ENCODE measurements around the gene ANKFN1. TPM values are rescaled to one million over a fixed set of nuclear protein-coding genes. Genes with fewer than 3 reads are reported as not detected.

ANKFN1 gene
- total RNA-seq, 1 experiment from 2014 or later = not detected

- no peaks in the 10 kb centered on the region for H3K4me1 Mint-ChIP-seq (ENCODE audit: low read depth, unreplicated experiment)
- no peak for DNase-seq
- no peaks in the 10 kb centered on the region for H3K9me3 Mint-ChIP-seq (ENCODE audit: low read depth, unreplicated experiment)
- H3K36me3 Mint-ChIP-seq (ENCODE audit: insufficient read depth, unreplicated experiment) = no peaks in the 10 kb centered on the region
- no peak overlapping the region for H3K27ac Mint-ChIP-seq (ENCODE audit: unreplicated experiment)
- peaks cover 44% of the 10 kb centered on the region for H3K27me3 Mint-ChIP-seq (ENCODE audit: unreplicated experiment)
- CTCF ChIA-PET = no interaction called here
- TF ChIP-seq CTCF (IDR thresholded peaks at IDR 0.05; ENCODE audit: unreplicated experiment) = no peak
- no peak overlapping the region for H3K4me3 Mint-ChIP-seq (ENCODE audit: low read depth, unreplicated experiment)
- intact Hi-C loops (cut with micrococcal nuclease; ENCODE audit: unreplicated experiment) = no loop called here
- BruUV-seq (replicated peaks) = no TSS peak
These were observed 281.3 kb downstream of the ANKFN1 start for GRCh38 chr17:56434610-56435009.

GRCh38 chr17:56436142-56436541 is 282.9 kb downstream of the ANKFN1 start:
- intact Hi-C loops (cut with micrococcal nuclease; ENCODE audit: unreplicated experiment) = no loop called here
- CTCF ChIA-PET = no interaction called here
- no peaks in the 10 kb centered on the region for H3K4me1 Mint-ChIP-seq (ENCODE audit: low read depth, unreplicated experiment)
- H3K27me3 Mint-ChIP-seq (ENCODE audit: unreplicated experiment) = peaks cover 50% of the 10 kb centered on the region
- no peak overlapping the region for H3K4me3 Mint-ChIP-seq (ENCODE audit: low read depth, unreplicated experiment)
- no peaks in the 10 kb centered on the region for H3K36me3 Mint-ChIP-seq (ENCODE audit: insufficient read depth, unreplicated experiment)
- no TSS peak for BruUV-seq (replicated peaks)
- no peak for DNase-seq
- TF ChIP-seq CTCF (IDR thresholded peaks at IDR 0.05; ENCODE audit: unreplicated experiment) = no peak
- no peaks in the 10 kb centered on the region for H3K9me3 Mint-ChIP-seq (ENCODE audit: low read depth, unreplicated experiment)
- no peak overlapping the region for H3K27ac Mint-ChIP-seq (ENCODE audit: unreplicated experiment)

DNA sequence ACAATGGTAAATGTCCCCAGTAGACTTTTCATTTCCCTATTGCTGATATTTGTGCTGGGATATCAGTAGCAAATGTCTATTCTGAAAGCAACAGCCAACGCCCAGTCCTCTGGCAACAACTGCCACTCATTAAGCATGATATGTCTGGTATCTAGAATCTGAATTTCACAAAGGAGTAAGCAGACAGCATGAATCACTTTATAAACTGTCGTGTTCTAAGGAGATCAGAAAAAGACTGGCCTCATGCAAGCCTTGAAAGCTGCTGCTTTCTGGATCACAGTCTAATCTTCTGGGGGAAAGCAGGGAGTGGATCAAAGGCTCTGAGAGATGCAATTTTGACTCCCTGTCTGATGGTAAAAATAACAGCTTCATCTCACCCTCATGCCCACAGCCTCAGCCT is 287.1 kb downstream of the ANKFN1 start:
- no peak for DNase-seq
- Mint-ChIP-seq H3K4me3 (ENCODE audit: low read depth, unreplicated experiment) (no peak overlapping the region), H3K9me3 (ENCODE audit: low read depth, unreplicated experiment) (no peaks in the 10 kb centered on the region), H3K27ac (ENCODE audit: unreplicated experiment) (no peak overlapping the region), H3K36me3 (ENCODE audit: insufficient read depth, unreplicated experiment) (no peaks in the 10 kb centered on the region), H3K27me3 (ENCODE audit: unreplicated experiment) (peaks cover 41% of the 10 kb centered on the region), H3K4me1 (ENCODE audit: low read depth, unreplicated experiment) (no peaks in the 10 kb centered on the region)
- CTCF ChIA-PET = no interaction called here
- intact Hi-C loops (cut with micrococcal nuclease; ENCODE audit: unreplicated experiment) = no loop called here
- TF ChIP-seq CTCF (IDR thresholded peaks at IDR 0.05; ENCODE audit: unreplicated experiment) = no peak
- BruUV-seq (replicated peaks) = no TSS peak

GRCh38 chr17:56441308-56441707 is 288.0 kb downstream of the ANKFN1 start:
- Mint-ChIP-seq H3K4me3 (ENCODE audit: low read depth, unreplicated experiment) (no peak overlapping the region), H3K27ac (ENCODE audit: unreplicated experiment) (no peak overlapping the region), H3K36me3 (ENCODE audit: insufficient read depth, unreplicated experiment) (no peaks in the 10 kb centered on the region), H3K27me3 (ENCODE audit: unreplicated experiment) (peaks cover 36% of the 10 kb centered on the region), H3K9me3 (ENCODE audit: low read depth, unreplicated experiment) (no peaks in the 10 kb centered on the region), H3K4me1 (ENCODE audit: low read depth, unreplicated experiment) (no peaks in the 10 kb centered on the region)
- CTCF ChIA-PET = no interaction called here
- intact Hi-C loops (cut with micrococcal nuclease; ENCODE audit: unreplicated experiment) = no loop called here
- BruUV-seq (replicated peaks) = no TSS peak
- no peak for DNase-seq
- no peak for TF ChIP-seq CTCF (IDR thresholded peaks at IDR 0.05; ENCODE audit: unreplicated experiment)

All from Calu3 (cell line).